K562 (cell line): ENCODE results near the gene SLC35F2. TPM values are rescaled to one million over a fixed set of nuclear protein-coding genes. Genes with fewer than 3 reads are reported as not detected.

Experiments
- HDAC6 ChIP-seq: IDR thresholded peaks from 2 replicates; pipeline ENCODE4 v1.6.1; 2012; ENCODE audit warnings: low read depth, mild to moderate bottlenecking, control low read depth, inconsistent platforms, low read length, moderate library complexity
- ILF3 ChIP-seq: fragments of 450-650 bp; IDR thresholded peaks from 2 replicates; pipeline ENCODE4 v1.6.1; 2018; ENCODE audit warnings: antibody characterized with exemption, mild to moderate bottlenecking, moderate library complexity, borderline replicate concordance
- LEF1 ChIP-seq: fragments of 450-650 bp; IDR thresholded peaks from 2 replicates; pipeline ENCODE4 v1.6.1; 2016; ENCODE audit warnings: mild to moderate bottlenecking
- MXI1 ChIP-seq: IDR thresholded peaks from 2 replicates; pipeline ENCODE4 v1.6.1; 2011; ENCODE audit warnings: low read depth, mild to moderate bottlenecking, improper control_type of control experiment, low read length
- TBL1XR1 ChIP-seq, 2 experiments: IDR thresholded peaks; 2 replicates each; pipeline ENCODE4 v1.6.1; 2012; ENCODE audit warnings: improper control_type of control experiment in 2 of 2, low read length in 2 of 2, mild to moderate bottlenecking in 1 of 2
- ZNF165 ChIP-seq: fragments of 250-450 bp; sonication (Bioruptor Pico); IDR thresholded peaks from 2 replicates; pipeline ENCODE4 v1.4.0; 2020; ENCODE audit warnings: borderline replicate concordance
- ZNF384 ChIP-seq: IDR thresholded peaks from 2 replicates; pipeline ENCODE4 v1.6.1; 2012; ENCODE audit warnings: low read depth, low read length, improper control_type of control experiment
- polyA plus RNA-seq, 8 experiments: library from polyadenylated mRNA; depleted of rRNA in 4 of 8; stranded (reverse) in 5 of 8; unstranded in 3 of 8; fragments of >200 nt; fragmentation: Nextera tagmentation in 2 of 8; fragmentation: Illumina TruSeq in 1 of 8; extraction: Ambion mirVana in 2 of 8; extraction: Trizol in 1 of 8; gene quantifications; 2 replicates each; pipeline versions ENCODE4 v1.2.1 to v1.2.3, GENCODE V29; 2011 to 2014; ENCODE audit warnings: inconsistent platforms in 1 of 8, missing spikeins in 1 of 8
- total RNA-seq, 7 experiments: library from RNA; depleted of rRNA in 6 of 7; stranded (reverse); fragments of >200 nt in 6 of 7; fragmentation: Illumina TruSeq in 2 of 7; extraction: Trizol in 2 of 7; gene quantifications; 2 replicates each; pipeline versions ENCODE4 v1.2.1 to v1.2.3, GENCODE V29; 2011 to 2021; ENCODE audit warnings: low replicate concordance in 1 of 7
- TF ChIP-seq, protein P1 (sequence below): sonication (generic); formaldehyde crosslinking; IDR thresholded peaks from 2 replicates; pipeline ENCODE4 v1.8.0; 2022; ENCODE audit warnings: missing genetic modification reagents, mild to moderate bottlenecking, moderate library complexity, borderline replicate concordance
- TF ChIP-seq, protein P2 (sequence below), 2 experiments: fragments of 200-800 bp in 1 of 2; sonication (Bioruptor generic) in 1 of 2; sonication (generic) in 1 of 2; formaldehyde crosslinking in 1 of 2; IDR thresholded peaks in 1 of 2; conservative IDR thresholded peaks in 1 of 2; 2 replicates each; pipeline versions ENCODE4 v1.5.0 to v1.6.1; 2016 to 2020; ENCODE audit warnings: missing compliant biosample characterization in 1 of 2, missing genetic modification characterization in 1 of 2, missing genetic modification reagents in 1 of 2
- TF ChIP-seq, protein P3 (sequence below): conservative IDR thresholded peaks from 2 replicates; pipeline ENCODE4 v1.6.1; 2011; ENCODE audit warnings: low read depth, mild to moderate bottlenecking, low read length; ENCODE audit not compliant: control insufficient read depth
- TF ChIP-seq, protein P4 (sequence below): fragments of 250-450 bp; sonication (Bioruptor Pico); IDR thresholded peaks from 2 replicates; pipeline ENCODE4 v1.8.0; 2021; ENCODE audit warnings: borderline replicate concordance, mild to moderate bottlenecking, moderate library complexity; ENCODE audit not compliant: poor library complexity, severe bottlenecking

SLC35F2 gene
- total and polyA plus RNA-seq, 9 of the 15 experiments (the other 6 are each of a cell fraction or from before 2014, with no cell fraction given): 28.6 to 63.9 (median 53.4) TPM

DNA sequence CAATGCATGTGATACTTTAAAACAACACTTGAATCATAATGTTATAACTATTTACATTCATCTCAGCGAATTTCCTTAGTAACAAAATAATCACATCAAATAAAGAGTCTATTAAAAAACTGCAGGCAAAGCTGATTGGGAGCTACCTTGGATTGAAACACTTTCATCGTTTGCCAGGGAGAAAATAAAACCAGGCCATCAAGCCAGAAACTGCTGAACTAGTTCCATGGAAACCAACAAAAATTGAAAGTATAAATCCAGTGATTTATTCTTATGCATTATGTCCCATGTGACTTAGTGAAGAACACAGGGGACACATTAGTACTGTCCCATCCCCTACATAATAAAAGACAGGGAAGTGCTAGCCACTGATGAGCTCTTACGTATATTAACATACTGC lies 21.7 kb downstream of the SLC35F2 start (continued):
- TF ChIP-seq ZNF384: no peak
- TF ChIP-seq, protein P1, sequence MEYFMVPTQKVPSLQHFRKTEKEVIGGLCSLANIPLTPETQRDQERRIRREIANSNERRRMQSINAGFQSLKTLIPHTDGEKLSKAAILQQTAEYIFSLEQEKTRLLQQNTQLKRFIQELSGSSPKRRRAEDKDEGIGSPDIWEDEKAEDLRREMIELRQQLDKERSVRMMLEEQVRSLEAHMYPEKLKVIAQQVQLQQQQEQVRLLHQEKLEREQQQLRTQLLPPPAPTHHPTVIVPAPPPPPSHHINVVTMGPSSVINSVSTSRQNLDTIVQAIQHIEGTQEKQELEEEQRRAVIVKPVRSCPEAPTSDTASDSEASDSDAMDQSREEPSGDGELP (CRISPR knock-in tag): no peak
- TF ChIP-seq, protein P2, sequence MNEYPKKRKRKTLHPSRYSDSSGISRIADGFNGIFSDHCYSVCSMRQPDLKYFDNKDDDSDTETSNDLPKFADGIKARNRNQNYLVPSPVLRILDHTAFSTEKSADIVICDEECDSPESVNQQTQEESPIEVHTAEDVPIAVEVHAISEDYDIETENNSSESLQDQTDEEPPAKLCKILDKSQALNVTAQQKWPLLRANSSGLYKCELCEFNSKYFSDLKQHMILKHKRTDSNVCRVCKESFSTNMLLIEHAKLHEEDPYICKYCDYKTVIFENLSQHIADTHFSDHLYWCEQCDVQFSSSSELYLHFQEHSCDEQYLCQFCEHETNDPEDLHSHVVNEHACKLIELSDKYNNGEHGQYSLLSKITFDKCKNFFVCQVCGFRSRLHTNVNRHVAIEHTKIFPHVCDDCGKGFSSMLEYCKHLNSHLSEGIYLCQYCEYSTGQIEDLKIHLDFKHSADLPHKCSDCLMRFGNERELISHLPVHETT (CRISPR knock-in tag; conservative IDR thresholded peaks at IDR 0.05 in 1 of 2, IDR thresholded peaks at IDR 0.05 in 1 of 2): no peak
- no peak for TF ChIP-seq LEF1
- TF ChIP-seq, protein P3, sequence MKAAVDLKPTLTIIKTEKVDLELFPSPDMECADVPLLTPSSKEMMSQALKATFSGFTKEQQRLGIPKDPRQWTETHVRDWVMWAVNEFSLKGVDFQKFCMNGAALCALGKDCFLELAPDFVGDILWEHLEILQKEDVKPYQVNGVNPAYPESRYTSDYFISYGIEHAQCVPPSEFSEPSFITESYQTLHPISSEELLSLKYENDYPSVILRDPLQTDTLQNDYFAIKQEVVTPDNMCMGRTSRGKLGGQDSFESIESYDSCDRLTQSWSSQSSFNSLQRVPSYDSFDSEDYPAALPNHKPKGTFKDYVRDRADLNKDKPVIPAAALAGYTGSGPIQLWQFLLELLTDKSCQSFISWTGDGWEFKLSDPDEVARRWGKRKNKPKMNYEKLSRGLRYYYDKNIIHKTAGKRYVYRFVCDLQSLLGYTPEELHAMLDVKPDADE: no peak
- no peak for TF ChIP-seq HDAC6
- no peak for TF ChIP-seq TBL1XR1 (IDR thresholded peaks at IDR 0.05; ENCODE audit: low read length in 2 of 2)
- TF ChIP-seq, protein P4, sequence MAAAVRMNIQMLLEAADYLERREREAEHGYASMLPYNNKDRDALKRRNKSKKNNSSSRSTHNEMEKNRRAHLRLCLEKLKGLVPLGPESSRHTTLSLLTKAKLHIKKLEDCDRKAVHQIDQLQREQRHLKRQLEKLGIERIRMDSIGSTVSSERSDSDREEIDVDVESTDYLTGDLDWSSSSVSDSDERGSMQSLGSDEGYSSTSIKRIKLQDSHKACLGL (CRISPR knock-in tag): no peak
- TF ChIP-seq MXI1: no peak
- no peak for TF ChIP-seq ILF3
- no peak for TF ChIP-seq ZNF165 (CRISPR knock-in tag)
